Stimulated activated naive CD8-positive, alpha-beta T cell treated with anti-CD3 and anti-CD28 coated beads, Interleukin-15, Interleukin-2, amounts not matched to agents 100 U/mL and 50 U/mL, for 24 hours (primary cell): Measurements from ENCODE around the gene C1orf141.
A peak's percentile ranks its signal among the peaks of the same experiment; 100 is the strongest.
"Not testable (repeated sequence)": the region's sequence is repeated elsewhere in the genome, so short reads cannot be mapped to it uniquely, and the experiment has no call there.

ENCODE experiments used
- ATAC-seq: fragments of 150-1000 bp; cut with Tn5 transposase; one replicate; pipeline ENCODE4 v1.10.0; 2021
- DNase-seq: peaks from one replicate; pipeline ENCODE4 v3.0.0; 2021

Gene C1orf141

DNA sequence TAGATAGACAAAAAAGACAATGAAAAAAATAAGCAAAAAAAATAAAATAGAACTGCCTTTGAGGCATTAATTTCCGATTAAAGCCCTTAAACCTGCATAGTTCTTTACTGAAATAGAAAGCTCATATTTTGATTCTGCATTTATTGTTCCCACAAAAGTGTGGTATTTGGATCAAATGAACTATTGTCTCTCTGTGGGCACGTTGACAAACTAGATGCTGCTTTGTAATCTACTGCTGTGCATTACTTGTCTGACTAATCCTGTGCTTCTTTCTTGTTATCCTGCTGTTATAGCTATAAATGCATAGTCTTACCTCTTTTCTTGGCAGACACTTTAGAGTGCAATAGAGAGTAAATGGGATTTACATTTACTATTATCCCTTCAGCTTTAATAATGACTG, 49.4 kb downstream of the C1orf141 start:
- DNase-seq (no peak), ATAC-seq (no peak)

DNA sequence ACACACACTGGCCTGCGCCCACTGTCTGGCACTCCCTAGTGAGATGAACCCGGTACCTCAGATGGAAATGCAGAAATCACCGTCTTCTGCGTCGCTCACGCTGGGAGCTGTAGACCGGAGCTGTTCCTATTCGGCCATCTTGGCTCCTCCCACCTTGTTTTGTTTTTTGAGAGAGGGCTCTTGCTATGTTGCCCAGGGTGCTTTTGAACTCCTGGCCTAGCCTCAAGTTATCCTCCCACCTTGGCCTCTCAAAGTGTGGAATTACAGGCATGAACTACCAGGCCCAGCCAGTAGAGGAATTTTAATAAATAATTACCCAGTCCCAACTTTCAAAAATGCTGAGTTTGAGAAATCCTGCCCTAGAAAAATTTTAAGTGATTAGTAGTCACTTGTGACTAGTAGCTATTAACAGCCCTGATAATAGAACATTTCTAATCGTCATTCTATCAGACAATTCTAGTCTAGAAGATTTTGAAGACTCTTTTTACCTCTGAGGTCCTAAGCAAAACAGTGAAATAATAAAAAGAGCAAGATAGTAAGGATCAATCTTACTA, 49.9 kb downstream of the C1orf141 start:
- no peak for ATAC-seq
- DNase-seq: no peak

- ATAC-seq (no peak), DNase-seq (no peak)
Observed at GRCh38 chr1:67078291-67078690, 56.5 kb downstream of the C1orf141 start.

DNA sequence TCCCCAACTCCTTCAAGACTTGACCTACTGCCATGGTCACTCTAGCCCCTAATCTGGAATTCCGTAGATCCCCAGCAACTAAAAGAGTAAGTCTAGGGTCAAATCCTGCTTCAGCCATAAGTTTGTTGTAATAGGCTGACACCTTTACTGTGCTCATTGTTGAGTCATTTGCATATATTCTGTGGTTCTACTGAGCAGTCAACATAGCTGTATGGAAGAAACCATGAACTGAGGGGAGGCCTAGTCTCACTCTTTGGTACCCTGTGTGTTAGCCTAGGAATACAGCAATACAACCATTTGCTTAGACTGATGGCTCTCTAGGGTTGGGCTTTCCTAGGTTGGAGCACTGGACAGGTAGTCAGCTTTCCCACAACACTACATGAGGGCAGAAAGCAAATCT, 57.2 kb downstream of the C1orf141 start:
- DNase-seq (no peak), ATAC-seq (no peak)

DNA sequence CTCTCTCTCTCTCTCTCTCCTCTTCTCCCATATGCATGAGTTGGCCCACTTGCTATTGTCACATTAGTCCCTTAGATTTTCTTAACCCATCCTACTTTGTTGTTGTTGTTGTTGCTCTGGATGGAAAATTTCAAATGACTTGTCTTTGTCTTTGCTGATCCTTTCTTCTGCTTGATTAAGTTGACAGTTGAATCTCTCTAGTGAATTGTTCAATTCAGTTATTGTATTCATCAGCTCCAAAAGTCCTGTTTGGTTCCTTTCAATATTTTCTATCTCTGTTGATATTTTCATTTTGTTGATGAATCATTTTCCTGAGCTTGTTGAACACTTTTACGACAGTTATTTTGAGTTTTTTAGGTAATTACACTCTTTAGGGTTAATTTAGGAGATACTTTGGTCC, 62.0 kb downstream of the C1orf141 start:
- ATAC-seq (no peak), DNase-seq (no peak)

DNA sequence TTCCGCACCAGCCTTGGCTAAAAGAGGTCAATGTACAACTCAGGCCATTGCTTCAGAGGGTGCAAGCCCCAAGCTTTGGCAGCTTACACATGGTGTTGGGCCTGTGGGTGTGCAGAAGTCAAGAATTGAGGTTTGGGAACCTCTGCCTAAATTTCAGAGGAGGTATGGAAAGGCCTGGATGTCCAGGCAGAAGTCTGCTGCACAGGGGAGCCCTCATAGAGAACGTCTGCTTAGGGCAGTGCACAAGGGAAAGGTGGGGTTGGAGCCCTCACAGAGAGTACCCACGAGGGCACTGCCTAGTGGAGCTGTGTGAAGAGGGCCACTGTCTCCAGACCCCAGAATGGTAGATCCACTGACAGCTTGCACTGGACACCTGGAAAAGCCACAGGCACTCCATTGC, 67.1 kb downstream of the C1orf141 start:
- not testable (repeated sequence) for DNase-seq, ATAC-seq

GRCh38 chr1:67062412-67062811, 72.4 kb downstream of the C1orf141 start:
- no peak for ATAC-seq

DNA sequence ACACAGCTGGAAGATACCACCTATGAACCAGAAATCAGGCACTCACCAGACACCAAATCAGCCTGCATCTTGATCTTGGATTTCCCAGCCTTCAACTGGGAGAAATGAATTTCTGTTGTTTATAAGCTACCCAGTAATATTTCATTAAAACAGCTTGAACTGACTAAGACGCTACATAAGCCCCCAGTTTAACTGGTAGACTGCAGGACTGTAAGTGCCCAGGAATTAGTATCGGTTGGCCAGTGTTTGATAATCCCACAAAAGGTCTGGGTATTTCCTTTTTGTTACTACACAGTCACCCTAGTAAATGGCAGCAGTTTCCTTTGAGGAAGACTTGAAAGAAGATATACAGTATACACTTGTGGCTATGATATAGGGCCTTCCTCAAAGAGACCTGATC, 73.5 kb downstream of the C1orf141 start:
- ATAC-seq: no peak
- DNase-seq: no peak

More at GRCh38 chr1:67062412-67062811, 72.4 kb downstream of the C1orf141 start:
- no peak for DNase-seq

DNA sequence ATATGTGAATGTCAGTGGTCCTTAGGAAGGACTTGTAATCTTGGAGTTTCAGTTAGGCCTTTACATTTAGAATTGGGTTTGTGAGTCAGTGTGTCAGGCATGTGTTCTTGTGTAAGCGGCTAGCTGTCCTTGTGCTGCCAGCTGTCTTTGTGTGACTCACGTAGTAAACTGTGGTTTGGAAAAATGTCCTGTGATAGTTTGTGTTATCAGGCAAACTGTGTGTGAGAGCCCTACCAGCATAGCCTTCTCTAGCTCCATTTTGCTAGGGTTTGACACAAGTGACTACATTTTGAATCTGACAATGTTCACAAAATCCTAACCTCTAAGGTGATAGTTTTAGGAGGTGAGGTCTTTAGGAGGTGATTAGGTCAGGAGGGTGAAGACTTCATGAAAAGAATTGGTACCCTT, 74.0 kb downstream of the C1orf141 start:
- DNase-seq: no peak
- no peak for ATAC-seq

DNA sequence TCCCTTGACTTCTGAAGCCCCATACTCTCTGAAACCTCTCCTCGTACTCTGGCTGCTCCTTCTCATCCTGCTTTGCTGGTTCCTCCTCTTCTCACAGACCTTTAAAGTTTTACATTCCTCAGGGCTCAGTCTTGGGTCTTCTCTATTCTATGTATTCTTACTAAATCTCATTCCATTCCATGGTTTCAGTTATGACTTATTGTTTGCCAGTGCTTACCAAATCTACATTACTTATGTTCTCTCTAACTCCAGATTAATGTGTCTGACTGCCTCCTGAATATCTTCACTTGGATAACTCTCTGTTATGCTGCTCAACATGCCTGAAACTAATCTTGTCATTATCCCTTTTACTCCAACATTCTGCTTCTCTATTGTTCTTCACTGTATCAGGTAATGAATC, 75.4 kb downstream of the C1orf141 start:
- ATAC-seq (no peak), DNase-seq (no peak)

- ATAC-seq (no peak), DNase-seq (no peak)
Observed at GRCh38 chr1:67058761-67059160, 76.0 kb downstream of the C1orf141 start.

GRCh38 chr1:67058242-67058641, 76.5 kb downstream of the C1orf141 start:
- DNase-seq: no peak
- no peak for ATAC-seq

DNA sequence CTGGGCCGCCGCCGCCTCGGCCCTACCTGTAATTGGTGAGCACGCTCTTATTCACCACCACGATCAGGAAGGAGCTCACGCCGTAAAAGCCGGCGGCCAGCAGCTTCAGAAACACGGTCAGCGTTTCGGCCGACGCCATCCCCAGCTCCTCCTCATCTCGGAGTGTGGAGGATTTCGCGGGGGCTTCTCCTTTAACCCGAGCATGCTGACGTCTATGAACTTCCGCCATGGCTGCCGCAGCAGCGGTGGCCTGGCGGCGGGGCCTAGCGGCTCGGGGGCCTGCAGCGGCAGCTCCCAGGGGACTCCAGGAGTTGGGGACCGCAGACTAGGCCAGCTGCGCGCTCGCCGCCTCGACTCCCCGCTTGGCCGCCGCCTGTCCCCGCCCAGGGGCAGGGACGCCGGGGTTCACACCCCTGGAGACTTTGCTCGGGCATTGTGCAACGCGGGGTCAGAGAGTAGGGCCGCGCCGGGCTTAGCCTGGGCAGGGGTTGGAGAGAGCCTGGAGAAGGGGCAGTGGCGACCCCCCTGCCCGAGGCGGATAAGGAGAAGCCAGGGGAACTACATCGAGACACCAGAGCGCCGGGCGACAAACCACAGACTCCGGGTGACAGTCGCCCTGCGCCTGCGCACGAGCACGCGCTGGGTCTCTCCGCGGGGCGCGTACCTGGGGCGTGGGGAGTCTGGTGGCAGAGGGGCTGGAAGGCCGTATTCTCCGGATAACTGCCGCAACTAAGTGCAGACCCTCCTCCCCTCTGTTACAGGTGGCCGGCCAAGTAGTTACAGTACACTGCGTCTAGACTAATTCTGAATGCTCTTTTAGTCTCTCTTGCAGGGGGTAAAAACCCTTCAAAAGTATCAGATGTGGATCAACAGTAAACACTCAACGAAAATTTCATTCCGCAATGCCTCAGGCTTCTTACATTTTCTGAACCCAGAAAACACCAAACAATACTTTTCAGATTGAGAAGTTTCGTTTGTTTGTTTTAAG, 80.7 kb downstream of the C1orf141 start, which contains the start of gene SLC35D1:
Gene SLC35D1 (minus strand): TSS at position 364 of the 988 bp plus-strand sequence. CDS start 135 bp downstream, at position 229.
- ATAC-seq (peak; percentile 80), DNase-seq (peak; percentile 83)

- ATAC-seq (peak; percentile 34), DNase-seq (no peak)
Observed at GRCh38 chr1:67053535-67053784, 81.3 kb downstream of the C1orf141 start.

- peak; percentile 38 for DNase-seq
- ATAC-seq: peak; percentile 31
Observed at GRCh38 chr1:67052741-67053534, 81.8 kb downstream of the C1orf141 start.

- DNase-seq: no peak
- ATAC-seq: no peak
Observed at GRCh38 chr1:67051196-67051595, 83.6 kb downstream of the C1orf141 start.

DNA sequence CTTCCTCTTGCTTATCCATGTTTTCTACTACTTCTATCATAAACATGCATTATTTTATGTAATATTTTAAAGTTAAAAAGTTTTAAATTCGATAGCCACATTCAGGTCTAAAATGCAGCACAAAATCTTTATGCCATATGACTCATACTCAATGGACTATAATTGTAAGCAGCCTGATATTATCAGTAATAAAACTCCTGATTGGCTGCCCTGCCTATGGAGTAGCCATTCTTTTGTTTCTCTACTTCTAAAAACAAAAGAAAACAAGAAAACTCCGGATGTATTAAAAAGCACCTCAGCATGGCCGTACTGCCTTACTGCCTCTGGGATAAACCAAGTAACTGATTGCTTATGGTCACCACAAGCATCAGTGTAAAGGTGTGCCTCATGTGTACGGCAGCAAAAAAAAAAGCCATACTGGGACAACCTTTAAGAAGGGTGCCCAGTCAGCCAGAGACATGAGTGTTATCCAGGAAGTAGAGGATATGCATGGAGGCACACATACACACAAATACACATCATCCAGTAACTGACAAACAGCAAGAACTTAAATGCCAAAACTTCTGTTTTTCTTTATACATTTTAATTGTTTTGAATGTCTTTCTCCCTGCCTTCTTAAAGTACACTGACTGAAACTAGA, 90.0 kb downstream of the C1orf141 start:
- peak; percentile 36 for ATAC-seq
- DNase-seq: no peak

GRCh38 chr1:67043366-67043765, 91.4 kb downstream of the C1orf141 start:
- DNase-seq (no peak), ATAC-seq (no peak)
